A673 (cell line): Measurements from ENCODE around the gene CROCC2. TPM values are rescaled to one million over a fixed set of nuclear protein-coding genes. Genes with fewer than 3 reads are reported as not detected.

Source experiments
- BruUV-seq: library from RNA; stranded (reverse); fragments of 400-500 nt; replicated peaks from 2 replicates; lab custom pipeline; 2021; lab: Mats Ljungman, UMichigan
- CTCF ChIA-PET: fragments of 300-600 bp; sonication (Branson Sonifier 250); formaldehyde crosslinking; loops from one replicate; lab custom pipeline; 2022; ENCODE audit warnings: antibody characterized with exemption; lab: Charles Lee
- POLR2A ChIA-PET: fragments of 300-600 bp; sonication (Branson Sonifier 250); formaldehyde crosslinking; loops from one replicate; lab custom pipeline; 2022; ENCODE audit warnings: antibody characterized with exemption; ENCODE audit not compliant: low non-redundant PET; lab: Charles Lee
- DNase-seq: peaks from one replicate; pipeline ENCODE4 v3.0.0-alpha.2; 2015; ENCODE audit warnings: low spot score
- H3K27ac ChIP-seq: fragments of 200-600 bp; sonication (generic); 2 replicates; pipeline ENCODE4 v1.5.1; 2016; ENCODE audit warnings: mixed run types, low read depth, mild to moderate bottlenecking, mixed read lengths, antibody characterized with exemption, low read length; ENCODE audit not compliant: poor library complexity, severe bottlenecking
- H3K27me3 ChIP-seq: fragments of 200-600 bp; sonication (generic); replicated peaks from 2 replicates; pipeline ENCODE4 v1.6.1; 2017; ENCODE audit warnings: mixed run types, low read depth, mild to moderate bottlenecking, mixed read lengths, antibody characterized with exemption, low read length; ENCODE audit not compliant: insufficient read depth, poor library complexity
- H3K36me3 ChIP-seq: fragments of 200-600 bp; sonication (generic); 2 replicates; pipeline ENCODE4 v1.6.1; 2016; ENCODE audit warnings: mixed run types, mild to moderate bottlenecking, mixed read lengths, antibody characterized with exemption, low read length; ENCODE audit not compliant: insufficient read depth, poor library complexity, severe bottlenecking
- H3K4me1 ChIP-seq: fragments of 200-600 bp; sonication (generic); 2 replicates; pipeline ENCODE4 v1.6.1; 2017; ENCODE audit warnings: mixed run types, mild to moderate bottlenecking, mixed read lengths, antibody characterized with exemption, low read length; ENCODE audit not compliant: insufficient read depth, poor library complexity, severe bottlenecking
- H3K4me3 ChIP-seq: fragments of 200-600 bp; sonication (generic); 2 replicates; pipeline ENCODE4 v1.5.1; 2016; ENCODE audit warnings: low read depth, mixed run types, mild to moderate bottlenecking, mixed read lengths, low read length; ENCODE audit not compliant: poor library complexity, severe bottlenecking
- H3K9me3 ChIP-seq: fragments of 200-600 bp; sonication (generic); 2 replicates; pipeline ENCODE4 v1.6.1; 2016; ENCODE audit warnings: mixed run types, low read depth, mild to moderate bottlenecking, mixed read lengths, antibody characterized with exemption, low read length; ENCODE audit not compliant: poor library complexity, severe bottlenecking
- CTCF ChIP-seq: fragments of 300-800, 200-600 bp; sonication (generic); conservative IDR thresholded peaks from 2 replicates; pipeline ENCODE4 v1.5.1; 2017; ENCODE audit warnings: low read depth, mild to moderate bottlenecking, antibody characterized with exemption, low read length, moderate library complexity, mixed read lengths
- EZH2 ChIP-seq: fragments of 200-600 bp; sonication (generic); IDR thresholded peaks from 2 replicates; pipeline ENCODE4 v1.6.1; 2017; ENCODE audit warnings: borderline replicate concordance, low read depth, mild to moderate bottlenecking, mixed read lengths, antibody characterized with exemption, low read length; ENCODE audit not compliant: poor library complexity, severe bottlenecking
- intact Hi-C: fragments of 100-400 bp; cut with micrococcal nuclease; formaldehyde crosslinking; loops from one replicate; pipeline ENCODE4 v1.10.0; 2022; ENCODE audit not compliant: unreplicated experiment
- total RNA-seq: library from RNA; stranded (reverse); gene quantifications from 2 replicates; pipeline ENCODE4 v1.2.3, GENCODE V29; 2021

The CROCC2 gene
- total RNA-seq, 1 experiment from 2014 or later = not detected

- BruUV-seq = no TSS peak
- no peak for DNase-seq
- Histone ChIP-seq H3K4me1 (no peaks in the 10 kb centered on the region), H3K36me3 (no peaks in the 10 kb centered on the region), H3K4me3 (no peak overlapping the region), H3K27me3 (no peaks in the 10 kb centered on the region), H3K27ac (no peak overlapping the region), H3K9me3 (peaks cover 24% of the 10 kb centered on the region)
- TF ChIP-seq CTCF (no peak), EZH2 (no peak)
- intact Hi-C loops = no loop called here
- ChIA-PET CTCF (no interaction called here), POLR2A (no interaction called here)
Observed at GRCh38 chr2:241025639-241026038, 119.5 kb downstream of the CROCC2 start.

GRCh38 chr2:241029599-241030332, 123.6 kb downstream of the CROCC2 start:
- Histone ChIP-seq H3K4me1 (no peaks in the 10 kb centered on the region), H3K36me3 (no peaks in the 10 kb centered on the region), H3K27ac (no peak overlapping the region), H3K9me3 (peaks cover 24% of the 10 kb centered on the region), H3K4me3 (no peak overlapping the region), H3K27me3 (no peaks in the 10 kb centered on the region)
- ChIA-PET POLR2A (no interaction called here), CTCF (no interaction called here)
- no TSS peak for BruUV-seq
- intact Hi-C loops = no loop called here
- no peak for TF ChIP-seq CTCF
- no peak for TF ChIP-seq EZH2
- no peak for DNase-seq

GRCh38 chr2:241030333-241030680, 124.2 kb downstream of the CROCC2 start:
- CTCF ChIA-PET = no interaction called here
- POLR2A ChIA-PET = no interaction called here
- Histone ChIP-seq H3K27me3 (no peaks in the 10 kb centered on the region), H3K4me3 (no peak overlapping the region), H3K4me1 (no peaks in the 10 kb centered on the region), H3K27ac (no peak overlapping the region), H3K36me3 (no peaks in the 10 kb centered on the region), H3K9me3 (peaks cover 18% of the 10 kb centered on the region)
- no peak for DNase-seq
- no TSS peak for BruUV-seq
- no peak for TF ChIP-seq CTCF
- TF ChIP-seq EZH2 = no peak
- intact Hi-C loops = no loop called here
